Measurements from ENCODE around the gene TBC1D5.

TBC1D5 gene

DNA sequence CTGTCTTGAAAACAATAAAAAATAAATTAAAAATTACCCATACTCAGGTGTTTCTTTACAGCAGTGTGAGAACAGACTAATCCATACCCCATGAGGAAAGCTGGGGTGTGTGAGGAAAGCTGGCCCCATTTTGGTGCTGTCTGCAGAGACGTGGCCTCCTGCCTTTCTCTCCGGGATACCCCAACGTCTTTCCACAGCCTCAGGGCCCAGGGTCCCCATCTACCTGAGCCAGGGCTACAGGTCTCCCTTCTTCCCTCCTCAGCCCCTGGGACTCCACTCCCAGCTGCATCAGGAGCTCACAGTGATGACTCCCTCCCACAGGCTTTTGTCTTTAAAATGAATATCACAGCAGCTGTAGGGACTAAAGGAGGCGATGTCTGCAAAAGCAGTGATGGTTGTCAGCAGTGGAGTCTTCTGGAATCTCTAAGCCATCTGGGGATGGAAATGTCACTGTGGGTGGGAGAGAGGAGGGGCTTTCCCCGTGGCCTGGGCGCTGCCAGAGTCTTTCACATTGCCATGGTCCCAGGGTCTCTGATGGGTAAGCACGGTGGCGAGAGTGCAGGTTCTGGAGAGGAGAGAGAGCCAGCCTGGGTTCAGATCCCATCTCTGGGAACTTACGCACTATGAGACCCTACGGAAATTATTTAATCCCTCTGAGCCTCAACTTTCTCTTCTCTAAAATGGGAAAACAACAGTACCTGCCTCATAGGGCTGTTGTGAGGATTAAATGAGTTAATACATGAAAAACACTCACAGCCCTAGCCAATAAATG, 598.4 kb downstream of the TBC1D5 start:
- TF ChIP-seq, protein P1, sequence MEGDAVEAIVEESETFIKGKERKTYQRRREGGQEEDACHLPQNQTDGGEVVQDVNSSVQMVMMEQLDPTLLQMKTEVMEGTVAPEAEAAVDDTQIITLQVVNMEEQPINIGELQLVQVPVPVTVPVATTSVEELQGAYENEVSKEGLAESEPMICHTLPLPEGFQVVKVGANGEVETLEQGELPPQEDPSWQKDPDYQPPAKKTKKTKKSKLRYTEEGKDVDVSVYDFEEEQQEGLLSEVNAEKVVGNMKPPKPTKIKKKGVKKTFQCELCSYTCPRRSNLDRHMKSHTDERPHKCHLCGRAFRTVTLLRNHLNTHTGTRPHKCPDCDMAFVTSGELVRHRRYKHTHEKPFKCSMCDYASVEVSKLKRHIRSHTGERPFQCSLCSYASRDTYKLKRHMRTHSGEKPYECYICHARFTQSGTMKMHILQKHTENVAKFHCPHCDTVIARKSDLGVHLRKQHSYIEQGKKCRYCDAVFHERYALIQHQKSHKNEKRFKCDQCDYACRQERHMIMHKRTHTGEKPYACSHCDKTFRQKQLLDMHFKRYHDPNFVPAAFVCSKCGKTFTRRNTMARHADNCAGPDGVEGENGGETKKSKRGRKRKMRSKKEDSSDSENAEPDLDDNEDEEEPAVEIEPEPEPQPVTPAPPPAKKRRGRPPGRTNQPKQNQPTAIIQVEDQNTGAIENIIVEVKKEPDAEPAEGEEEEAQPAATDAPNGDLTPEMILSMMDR (conservative IDR thresholded peaks at IDR 0.05; ENCODE audit: low read depth, low read length), result no peak
- no peaks in the 10 kb centered on the region for H3K36me3 ChIP-seq (ENCODE audit: insufficient read depth)
- no peaks in the 10 kb centered on the region for H4K20me1 ChIP-seq (ENCODE audit: insufficient read depth)
- H3K4me2 ChIP-seq, result no peak overlapping the region
- H2AFZ ChIP-seq (ENCODE audit: low read depth), result no peak overlapping the region
- no peaks in the 10 kb centered on the region for H3K79me2 ChIP-seq (ENCODE audit: insufficient read depth, low read depth)
- H3K4me3 ChIP-seq (IDR thresholded peaks at IDR 0.05; ENCODE audit: insufficient read depth, low read depth, low read length), result no peak overlapping the region
- no peaks in the 10 kb centered on the region for H3K27me3 ChIP-seq (ENCODE audit: insufficient read depth, low read depth)
- H3K9ac ChIP-seq, result no peak overlapping the region
- H3K4me1 ChIP-seq (ENCODE audit: low read depth, poor library complexity, severe bottlenecking), result no peaks in the 10 kb centered on the region
- no peak overlapping the region for H3K27ac ChIP-seq

DNA sequence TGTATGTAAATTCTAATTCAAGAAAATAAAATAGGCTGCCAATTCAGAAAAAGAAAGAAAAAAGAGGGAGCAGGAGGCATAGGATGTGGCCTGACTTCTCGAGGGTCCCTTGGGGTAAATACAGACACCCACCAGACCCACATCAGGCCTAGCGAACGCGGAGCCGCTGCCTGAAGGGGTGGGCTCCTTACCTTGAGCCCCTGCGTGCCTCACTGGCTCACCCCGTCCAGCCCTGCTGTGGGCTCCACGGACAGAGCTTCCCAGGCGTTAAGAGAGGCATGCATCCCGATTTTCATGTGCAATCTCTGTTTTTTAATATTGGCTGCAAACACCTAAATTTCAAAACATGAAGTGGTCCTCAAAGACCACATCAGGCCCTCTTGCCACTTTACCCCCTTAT, 599.9 kb downstream of the TBC1D5 start:
- no peaks in the 10 kb centered on the region for H4K20me1 ChIP-seq (ENCODE audit: insufficient read depth)
- H2AFZ ChIP-seq (ENCODE audit: low read depth), result no peak overlapping the region
- H3K9ac ChIP-seq, result no peak overlapping the region
- no peaks in the 10 kb centered on the region for H3K27me3 ChIP-seq (ENCODE audit: insufficient read depth, low read depth)
- no peaks in the 10 kb centered on the region for H3K79me2 ChIP-seq (ENCODE audit: insufficient read depth, low read depth)
- no peak overlapping the region for H3K4me2 ChIP-seq
- TF ChIP-seq, protein P1 (conservative IDR thresholded peaks at IDR 0.05; ENCODE audit: low read depth, low read length), result no peak
- H3K4me3 ChIP-seq (IDR thresholded peaks at IDR 0.05; ENCODE audit: insufficient read depth, low read depth, low read length), result no peak overlapping the region
- H3K27ac ChIP-seq, result no peak overlapping the region
- H3K4me1 ChIP-seq (ENCODE audit: low read depth, poor library complexity, severe bottlenecking), result no peaks in the 10 kb centered on the region
- no peaks in the 10 kb centered on the region for H3K36me3 ChIP-seq (ENCODE audit: insufficient read depth)

DNA sequence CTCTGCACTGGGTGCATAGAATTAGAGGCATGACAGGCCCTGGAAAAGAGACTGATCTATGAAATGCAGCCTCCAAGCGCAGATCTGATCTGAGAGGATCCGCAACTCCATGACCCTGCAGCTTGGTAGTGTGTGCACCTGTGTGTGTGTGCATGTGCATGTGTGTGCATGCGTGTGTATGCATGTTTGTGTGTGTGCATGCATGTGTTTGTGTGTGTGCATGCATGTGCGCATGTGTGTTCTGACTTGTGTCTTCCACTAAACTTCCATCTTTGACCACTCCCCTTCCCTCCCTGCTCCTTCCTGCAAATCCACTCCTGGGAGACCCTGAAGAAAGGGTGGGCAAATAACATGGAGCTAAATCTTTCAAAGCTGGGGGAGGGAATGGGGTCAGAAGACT, 600.7 kb downstream of the TBC1D5 start:
- H4K20me1 ChIP-seq (ENCODE audit: insufficient read depth), result no peaks in the 10 kb centered on the region
- TF ChIP-seq, protein P1 (conservative IDR thresholded peaks at IDR 0.05; ENCODE audit: low read depth, low read length), result no peak
- no peaks in the 10 kb centered on the region for H3K79me2 ChIP-seq (ENCODE audit: insufficient read depth, low read depth)
- H3K27ac ChIP-seq, result no peak overlapping the region
- H3K4me1 ChIP-seq (ENCODE audit: low read depth, poor library complexity, severe bottlenecking), result no peaks in the 10 kb centered on the region
- no peak overlapping the region for H3K9ac ChIP-seq
- H2AFZ ChIP-seq (ENCODE audit: low read depth), result no peak overlapping the region
- H3K36me3 ChIP-seq (ENCODE audit: insufficient read depth), result no peaks in the 10 kb centered on the region
- no peaks in the 10 kb centered on the region for H3K27me3 ChIP-seq (ENCODE audit: insufficient read depth, low read depth)
- H3K4me3 ChIP-seq (IDR thresholded peaks at IDR 0.05; ENCODE audit: insufficient read depth, low read depth, low read length), result no peak overlapping the region
- H3K4me2 ChIP-seq, result no peak overlapping the region

DNA sequence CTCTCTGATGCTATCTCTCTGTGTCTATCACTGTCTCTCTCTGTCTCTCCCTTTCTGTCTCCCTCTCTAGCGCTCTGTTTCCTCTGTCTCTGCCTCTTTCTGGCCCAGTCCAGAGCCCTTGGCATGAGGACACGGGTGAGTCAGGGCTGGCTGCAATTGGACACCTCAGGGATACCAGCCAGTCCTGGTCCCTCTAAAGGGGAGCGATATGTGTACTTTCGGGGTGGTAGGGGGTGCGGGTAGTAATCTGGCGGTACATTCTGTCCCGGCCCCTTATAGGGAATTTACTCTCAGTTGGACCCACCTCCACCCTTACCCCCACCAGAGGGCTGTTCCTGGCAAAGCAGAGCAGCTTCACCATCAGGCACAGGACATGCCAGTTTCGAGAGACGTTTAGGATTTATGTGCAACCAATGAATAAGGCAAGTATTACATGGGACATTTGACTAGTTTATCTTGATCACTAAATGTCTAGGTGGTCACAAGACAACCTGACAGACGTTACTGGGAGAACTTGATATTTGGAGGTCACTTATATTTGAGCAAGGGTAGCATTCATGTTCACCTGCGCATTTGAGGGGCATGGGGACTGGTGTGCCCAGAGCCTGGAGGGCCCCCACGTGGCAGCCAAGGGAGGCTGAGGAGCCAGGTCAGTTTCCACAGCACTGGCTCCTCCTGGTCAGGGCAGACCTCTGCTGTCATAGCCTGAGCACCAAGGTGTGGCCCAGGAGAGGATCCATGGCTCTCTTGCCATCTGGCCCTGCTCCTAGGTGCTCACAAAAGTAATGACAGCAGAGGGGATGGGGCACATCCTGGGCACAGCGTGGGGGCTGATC, 601.5 kb downstream of the TBC1D5 start:
- H3K36me3 ChIP-seq (ENCODE audit: insufficient read depth), result no peaks in the 10 kb centered on the region
- H3K4me2 ChIP-seq, result no peak overlapping the region
- H3K4me3 ChIP-seq (IDR thresholded peaks at IDR 0.05; ENCODE audit: insufficient read depth, low read depth, low read length), result no peak overlapping the region
- H4K20me1 ChIP-seq (ENCODE audit: insufficient read depth), result no peaks in the 10 kb centered on the region
- H2AFZ ChIP-seq (ENCODE audit: low read depth), result no peak overlapping the region
- TF ChIP-seq, protein P1 (conservative IDR thresholded peaks at IDR 0.05; ENCODE audit: low read depth, low read length), result no peak
- no peaks in the 10 kb centered on the region for H3K4me1 ChIP-seq (ENCODE audit: low read depth, poor library complexity, severe bottlenecking)
- H3K27me3 ChIP-seq (ENCODE audit: insufficient read depth, low read depth), result no peaks in the 10 kb centered on the region
- no peaks in the 10 kb centered on the region for H3K79me2 ChIP-seq (ENCODE audit: insufficient read depth, low read depth)
- no peak overlapping the region for H3K27ac ChIP-seq
- H3K9ac ChIP-seq, result no peak overlapping the region
